ENCODE data around the gene MAPT.

MAPT gene

GRCh38 chr17:45997624-45998023, 103.3 kb downstream of the MAPT start:
- no peak for DNase-seq (ENCODE audit: low read depth)
- TF ChIP-seq CTCF (conservative IDR thresholded peaks at IDR 0.05; ENCODE audit: low read depth, low read length): no peak
- H3K4me3 ChIP-seq (ENCODE audit: low read length): no peak overlapping the region

DNA sequence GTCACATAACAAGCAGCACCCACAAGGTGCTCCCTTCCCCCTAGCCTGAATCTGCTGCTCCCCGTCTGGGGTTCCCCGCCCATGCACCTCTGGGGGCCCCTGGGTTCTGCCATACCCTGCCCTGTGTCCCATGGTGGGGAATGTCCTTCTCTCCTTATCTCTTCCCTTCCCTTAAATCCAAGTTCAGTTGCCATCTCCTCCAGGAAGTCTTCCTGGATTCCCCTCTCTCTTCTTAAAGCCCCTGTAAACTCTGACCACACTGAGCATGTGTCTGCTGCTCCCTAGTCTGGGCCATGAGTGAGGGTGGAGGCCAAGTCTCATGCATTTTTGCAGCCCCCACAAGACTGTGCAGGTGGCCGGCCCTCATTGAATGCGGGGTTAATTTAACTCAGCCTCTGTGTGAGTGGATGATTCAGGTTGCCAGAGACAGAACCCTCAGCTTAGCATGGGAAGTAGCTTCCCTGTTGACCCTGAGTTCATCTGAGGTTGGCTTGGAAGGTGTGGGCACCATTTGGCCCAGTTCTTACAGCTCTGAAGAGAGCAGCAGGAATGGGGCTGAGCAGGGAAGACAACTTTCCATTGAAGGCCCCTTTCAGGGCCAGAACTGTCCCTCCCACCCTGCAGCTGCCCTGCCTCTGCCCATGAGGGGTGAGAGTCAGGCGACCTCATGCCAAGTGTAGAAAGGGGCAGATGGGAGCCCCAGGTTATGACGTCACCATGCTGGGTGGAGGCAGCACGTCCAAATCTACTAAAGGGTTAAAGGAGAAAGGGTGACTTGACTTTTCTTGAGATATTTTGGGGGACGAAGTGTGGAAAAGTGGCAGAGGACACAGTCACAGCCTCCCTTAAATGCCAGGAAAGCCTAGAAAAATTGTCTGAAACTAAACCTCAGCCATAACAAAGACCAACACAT, 104.9 kb downstream of the MAPT start, which contains the start of gene STH:
Gene STH, plus strand, starts transcription at position 264 of the 913 bp plus-strand sequence. Its CDS starts 30 bp downstream, at position 294.
- no peak within 1 kb of the TSS for H3K4me3 ChIP-seq (ENCODE audit: low read length)
- DNase-seq (ENCODE audit: low read depth): no peak
- TF ChIP-seq CTCF (conservative IDR thresholded peaks at IDR 0.05; ENCODE audit: low read depth, low read length): no peak

DNA sequence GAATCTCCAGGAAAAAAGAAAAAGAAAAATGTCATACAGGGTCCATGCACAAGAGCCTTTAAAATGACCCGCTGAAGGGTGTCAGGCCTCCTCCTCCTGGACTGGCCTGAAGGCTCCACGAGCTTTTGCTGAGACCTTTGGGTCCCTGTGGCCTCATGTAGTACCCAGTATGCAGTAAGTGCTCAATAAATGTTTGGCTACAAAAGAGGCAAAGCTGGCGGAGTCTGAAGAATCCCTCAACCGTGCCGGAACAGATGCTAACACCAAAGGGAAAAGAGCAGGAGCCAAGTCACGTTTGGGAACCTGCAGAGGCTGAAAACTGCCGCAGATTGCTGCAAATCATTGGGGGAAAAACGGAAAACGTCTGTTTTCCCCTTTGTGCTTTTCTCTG, 105.5 kb downstream of the MAPT start:
- H3K4me3 ChIP-seq (ENCODE audit: low read length): no peak overlapping the region
- no peak for DNase-seq (ENCODE audit: low read depth)
- no peak for TF ChIP-seq CTCF (conservative IDR thresholded peaks at IDR 0.05; ENCODE audit: low read depth, low read length)

GRCh38 chr17:46000292-46000691, 105.9 kb downstream of the MAPT start:
- DNase-seq (ENCODE audit: low read depth): no peak
- no peak overlapping the region for H3K4me3 ChIP-seq (ENCODE audit: low read length)
- TF ChIP-seq CTCF (conservative IDR thresholded peaks at IDR 0.05; ENCODE audit: low read depth, low read length): no peak

- no peak for TF ChIP-seq CTCF (conservative IDR thresholded peaks at IDR 0.05; ENCODE audit: low read depth, low read length)
- no peak for DNase-seq (ENCODE audit: low read depth)
- H3K4me3 ChIP-seq (ENCODE audit: low read length): no peak overlapping the region
Measured at GRCh38 chr17:46000757-46001156, 106.4 kb downstream of the MAPT start.

- DNase-seq (ENCODE audit: low read depth): no peak
- no peak for TF ChIP-seq CTCF (conservative IDR thresholded peaks at IDR 0.05; ENCODE audit: low read depth, low read length)
- no peak overlapping the region for H3K4me3 ChIP-seq (ENCODE audit: low read length)
Measured at GRCh38 chr17:46001390-46002310, 107.3 kb downstream of the MAPT start.

Data from retinal pigment epithelial cell (primary cell).